GM21723 (cell line): ENCODE data around the gene GRHL1.

Source experiments
- ATAC-seq: cut with Tn5 transposase; IDR thresholded peaks from one replicate; pipeline ENCODE4 v1.9.1; 2021; ENCODE audit warnings: mild to moderate bottlenecking, moderate library complexity; ENCODE audit not compliant: unreplicated experiment

GRHL1 gene

DNA sequence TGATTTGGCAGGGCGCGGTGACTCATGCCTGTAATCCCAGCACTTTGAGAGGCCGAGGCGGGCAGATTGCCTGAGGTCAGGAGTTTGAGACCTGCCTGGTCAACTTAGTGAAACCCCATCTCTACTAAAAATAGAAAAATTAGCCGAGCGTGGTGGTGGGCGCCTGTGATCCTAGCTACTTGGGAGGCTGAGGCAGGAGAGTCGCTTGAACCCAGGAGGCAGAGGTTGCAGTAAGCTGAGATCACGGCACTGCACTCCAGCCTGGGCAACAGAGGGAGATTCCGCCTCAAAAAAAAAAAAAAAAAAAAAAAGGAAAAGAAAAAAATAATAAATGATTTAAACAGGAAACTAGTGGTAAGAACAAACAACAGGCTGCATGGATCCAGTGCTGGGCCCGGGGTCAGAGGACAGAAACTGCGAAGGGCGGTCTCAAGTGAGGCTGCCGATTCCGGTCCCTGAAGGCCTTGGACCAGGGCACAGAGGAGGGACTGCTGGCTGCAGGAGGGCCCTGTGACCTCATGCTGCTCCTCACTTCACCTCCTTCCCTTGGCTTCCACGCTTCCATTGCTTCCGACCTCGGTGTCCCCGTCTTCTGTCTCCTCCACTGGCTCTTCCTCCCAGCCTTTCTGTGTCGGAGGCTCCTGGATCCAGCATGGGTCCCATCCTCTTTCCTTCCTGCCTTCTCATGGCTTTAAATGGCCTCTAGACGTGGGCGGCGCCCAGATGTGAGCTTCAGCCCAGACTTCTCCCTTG is 2.1 kb upstream of the GRHL1 start:
- no peak for ATAC-seq

DNA sequence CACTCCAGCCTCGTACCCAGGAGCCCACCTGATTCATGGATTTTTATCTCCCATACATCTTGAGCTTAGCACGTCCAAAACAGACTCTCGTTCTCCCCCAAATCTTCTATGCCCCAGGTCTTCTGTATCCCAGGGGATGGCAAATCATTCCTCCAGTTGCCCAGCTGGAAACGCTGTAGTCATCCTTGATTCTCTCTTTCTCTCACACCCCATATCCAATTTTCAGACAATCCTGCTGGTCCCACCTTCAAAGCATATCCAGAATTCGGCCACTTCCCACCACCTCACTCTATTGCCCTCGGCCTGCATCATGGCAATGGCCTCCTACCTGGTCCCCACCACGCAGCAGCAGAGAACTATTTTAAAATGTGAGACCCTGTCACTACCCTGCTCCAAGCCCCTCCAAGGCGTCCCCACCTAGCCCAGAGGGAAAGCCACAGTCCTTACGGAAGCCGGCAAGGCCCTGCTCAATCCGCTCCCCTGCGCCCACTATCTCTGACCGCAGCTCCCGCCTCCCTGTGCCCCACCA is 1.4 kb upstream of the GRHL1 start:
- ATAC-seq = no peak

DNA sequence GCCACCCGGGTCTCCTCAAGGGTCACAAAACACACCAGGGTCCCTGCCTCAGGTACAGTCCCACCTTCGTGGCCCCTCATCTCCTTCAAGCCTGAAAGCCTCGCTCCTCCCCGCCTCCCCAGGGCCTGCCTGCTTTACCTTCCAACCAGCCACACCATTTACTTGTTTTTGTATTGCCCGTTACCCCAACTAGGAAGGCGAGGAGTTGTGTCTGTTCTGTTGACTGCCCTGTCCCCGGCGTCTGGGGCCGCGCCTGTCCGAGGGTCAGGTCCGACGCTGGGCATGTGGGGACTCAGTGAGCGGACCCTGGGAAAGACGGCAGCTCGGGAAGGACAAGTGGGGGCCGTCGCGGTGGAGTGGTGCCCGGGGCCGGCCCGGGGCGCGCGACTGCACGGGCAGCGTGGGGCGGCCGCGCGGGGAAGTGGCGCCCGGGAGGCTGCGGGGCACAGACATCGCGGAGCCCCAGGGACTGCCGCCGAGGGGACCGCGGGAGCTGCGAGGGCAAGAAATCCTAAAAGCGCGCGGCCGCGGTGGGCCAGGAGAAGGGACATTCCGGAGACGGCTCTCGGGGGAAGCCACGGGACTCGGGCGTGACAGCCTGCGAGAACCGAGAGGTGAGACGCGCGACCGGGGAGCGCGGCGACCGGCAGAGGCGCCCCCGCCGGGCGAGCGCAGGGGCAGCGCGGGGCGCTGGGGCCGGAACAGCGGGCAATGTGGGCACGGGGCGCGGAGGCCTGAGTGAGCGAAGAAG is 797 bp upstream of the GRHL1 start:
- peak; percentile 40 for ATAC-seq

DNA sequence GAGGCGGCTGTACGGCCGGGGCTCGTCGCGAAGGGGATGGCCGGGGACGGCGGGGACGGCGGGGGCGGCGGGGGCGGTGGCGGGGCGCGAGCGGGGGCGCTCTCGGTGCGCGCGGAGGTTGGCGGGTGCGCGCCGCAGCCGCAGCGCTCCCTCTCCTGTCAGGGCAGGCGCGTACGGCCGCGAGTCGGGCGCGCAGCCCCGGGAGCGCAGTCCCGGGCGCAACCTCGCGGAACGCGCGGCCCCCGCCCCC is 296 bp upstream of the GRHL1 start:
- no peak for ATAC-seq

DNA sequence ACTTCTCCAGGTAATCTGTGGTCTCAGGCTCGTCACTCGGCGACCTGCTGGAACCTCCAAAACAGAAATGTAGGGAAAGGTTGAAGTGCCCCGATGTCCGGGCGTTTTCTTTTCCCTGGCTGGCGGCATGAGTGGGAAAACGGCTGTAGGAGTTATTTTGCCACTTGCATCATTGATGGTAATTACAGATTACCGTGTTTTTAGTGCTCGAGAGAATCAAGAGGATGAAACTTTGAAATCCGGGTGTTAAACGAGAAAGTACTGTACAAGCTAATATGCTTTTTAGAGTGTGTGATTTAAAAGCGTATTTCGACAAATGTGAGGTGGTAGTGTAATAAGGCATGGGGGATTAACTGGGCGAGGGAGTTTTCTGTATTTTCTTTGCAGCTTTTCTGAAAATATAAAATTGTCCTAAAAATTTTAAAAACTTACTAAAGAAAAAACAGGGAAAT is 819 bp downstream of the GRHL1 start:
- no peak for ATAC-seq

DNA sequence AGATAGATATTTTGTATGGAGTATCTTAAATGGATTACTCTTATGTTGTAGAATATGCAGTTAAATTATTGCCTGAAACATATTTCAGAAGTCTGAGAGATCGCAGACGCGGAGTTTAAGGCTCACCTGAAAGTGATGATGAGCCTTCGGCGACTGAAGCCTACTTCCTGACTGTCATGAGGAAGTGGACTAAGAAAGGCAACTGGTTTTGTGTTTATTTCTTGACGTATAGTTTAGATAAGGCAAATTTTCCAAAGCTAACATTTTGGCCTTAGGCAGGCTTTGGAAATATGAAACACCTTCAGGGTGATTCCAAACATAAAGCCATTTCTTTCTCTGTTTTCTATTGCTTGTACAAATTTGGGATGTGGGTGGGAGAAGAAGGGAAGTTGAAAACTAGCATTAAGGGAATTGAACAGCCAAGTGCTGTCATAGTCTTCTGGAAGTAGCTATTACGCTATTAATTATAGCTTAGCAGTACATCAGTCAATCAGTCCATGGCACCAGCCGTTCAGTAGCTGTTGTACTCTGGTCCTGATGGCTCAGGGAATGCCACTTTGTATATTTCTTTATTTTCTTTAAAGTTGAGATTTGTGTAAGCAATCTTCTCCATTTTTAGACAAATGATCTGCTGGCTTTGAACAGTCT is 1.5 kb downstream of the GRHL1 start:
- ATAC-seq = no peak

DNA sequence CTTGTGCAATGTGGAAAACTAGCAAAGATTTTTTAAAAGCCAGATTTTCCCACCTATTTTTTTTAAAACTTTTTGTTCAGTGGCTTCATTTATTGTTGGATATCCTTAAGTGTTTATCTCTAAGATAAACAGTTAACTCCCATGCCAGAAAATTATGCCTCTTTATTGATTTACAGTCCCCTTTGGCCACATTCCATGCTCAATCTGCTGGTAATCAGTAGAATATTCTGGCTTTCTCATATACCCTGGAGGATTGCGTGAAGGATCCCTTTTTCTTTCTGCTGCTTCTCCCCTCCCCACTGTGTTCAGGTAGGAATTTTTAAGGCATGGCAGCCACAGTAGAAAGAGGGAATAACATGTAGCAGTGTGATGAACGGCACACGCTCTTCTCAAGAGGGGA is 2.6 kb downstream of the GRHL1 start:
- no peak for ATAC-seq

DNA sequence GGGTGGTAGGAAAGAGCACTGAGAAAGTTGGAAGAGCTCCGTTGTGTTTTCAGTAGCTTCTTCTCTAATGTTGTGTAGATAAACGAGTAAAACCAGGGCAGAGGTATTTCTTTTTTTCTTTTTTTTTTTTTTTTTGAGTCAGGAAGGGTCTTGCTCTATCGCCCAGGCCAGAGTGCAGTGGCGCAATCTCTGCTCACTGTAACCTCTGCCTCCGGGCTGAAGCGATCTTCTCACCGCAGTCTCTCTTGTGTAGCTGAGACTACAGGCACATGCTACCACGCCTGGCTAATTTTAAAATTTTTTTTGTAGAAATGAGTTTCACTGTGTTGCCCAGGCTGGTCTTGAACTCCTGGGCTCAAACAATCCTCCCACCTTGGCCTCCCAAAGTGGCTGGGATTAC is 6.6 kb downstream of the GRHL1 start:
- no peak for ATAC-seq

DNA sequence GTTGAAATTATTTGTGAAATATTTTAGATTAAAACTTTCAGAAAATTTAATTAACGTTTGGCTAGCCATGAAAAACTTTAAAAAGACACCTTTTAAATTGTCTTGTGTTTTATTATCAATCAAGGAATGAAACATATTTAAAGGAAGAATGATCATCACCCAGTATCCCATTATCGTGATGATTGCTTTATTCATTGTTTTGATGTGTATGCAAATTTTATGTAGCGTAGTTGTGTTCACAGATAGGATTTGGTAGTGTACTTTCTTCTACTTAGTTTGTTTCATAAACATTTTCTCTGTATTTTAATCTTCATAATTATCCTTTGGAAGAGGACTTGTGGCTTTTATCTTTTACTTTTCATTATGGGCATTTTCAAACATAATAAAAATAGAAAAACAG is 7.8 kb downstream of the GRHL1 start:
- no peak for ATAC-seq

DNA sequence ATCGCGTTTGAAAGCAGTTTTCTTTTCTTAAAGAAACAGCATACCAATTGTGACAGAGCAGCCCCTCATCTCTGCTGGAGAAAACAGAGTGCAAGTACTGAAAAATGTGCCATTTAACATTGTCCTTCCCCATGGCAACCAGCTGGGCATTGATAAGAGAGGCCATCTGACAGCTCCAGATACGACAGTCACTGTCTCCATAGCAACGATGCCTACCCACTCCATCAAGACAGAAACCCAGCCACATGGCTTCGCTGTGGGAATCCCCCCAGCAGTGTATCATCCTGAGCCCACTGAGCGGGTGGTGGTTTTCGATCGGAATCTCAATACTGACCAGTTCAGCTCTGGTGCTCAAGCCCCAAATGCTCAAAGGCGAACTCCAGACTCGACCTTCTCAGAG is 9.5 kb downstream of the GRHL1 start:
- ATAC-seq = no peak

DNA sequence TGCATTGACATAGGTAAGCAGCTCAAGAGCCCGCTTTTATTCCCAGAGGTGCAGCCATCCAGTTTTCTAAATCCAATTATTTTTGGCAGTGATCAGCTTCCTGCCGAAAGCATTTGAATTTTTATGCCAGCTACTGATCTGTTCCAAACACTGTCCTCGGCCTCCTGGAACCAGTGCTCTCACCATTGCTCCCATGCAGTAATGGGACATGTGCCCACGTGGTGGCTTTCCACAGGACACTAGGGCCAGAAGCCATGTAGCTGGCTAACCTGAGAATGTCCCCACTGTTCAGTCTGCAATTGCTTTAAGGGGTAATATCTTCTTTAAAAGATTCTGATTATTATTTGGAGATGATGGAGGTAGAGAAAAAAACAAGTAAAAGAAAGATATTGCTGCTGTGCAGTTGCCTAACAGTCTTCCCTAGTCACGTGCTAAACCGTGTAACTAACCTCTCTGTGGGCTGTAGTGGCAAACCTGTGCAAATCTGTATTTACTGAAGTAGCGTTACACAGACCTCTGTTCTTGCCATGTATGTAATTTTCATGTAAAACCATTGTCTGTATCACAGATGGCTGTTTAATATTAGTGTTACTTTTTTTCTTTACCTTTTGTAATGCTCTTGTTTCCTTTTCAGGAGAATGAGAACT is 13.0 kb downstream of the GRHL1 start:
- no peak for ATAC-seq

DNA sequence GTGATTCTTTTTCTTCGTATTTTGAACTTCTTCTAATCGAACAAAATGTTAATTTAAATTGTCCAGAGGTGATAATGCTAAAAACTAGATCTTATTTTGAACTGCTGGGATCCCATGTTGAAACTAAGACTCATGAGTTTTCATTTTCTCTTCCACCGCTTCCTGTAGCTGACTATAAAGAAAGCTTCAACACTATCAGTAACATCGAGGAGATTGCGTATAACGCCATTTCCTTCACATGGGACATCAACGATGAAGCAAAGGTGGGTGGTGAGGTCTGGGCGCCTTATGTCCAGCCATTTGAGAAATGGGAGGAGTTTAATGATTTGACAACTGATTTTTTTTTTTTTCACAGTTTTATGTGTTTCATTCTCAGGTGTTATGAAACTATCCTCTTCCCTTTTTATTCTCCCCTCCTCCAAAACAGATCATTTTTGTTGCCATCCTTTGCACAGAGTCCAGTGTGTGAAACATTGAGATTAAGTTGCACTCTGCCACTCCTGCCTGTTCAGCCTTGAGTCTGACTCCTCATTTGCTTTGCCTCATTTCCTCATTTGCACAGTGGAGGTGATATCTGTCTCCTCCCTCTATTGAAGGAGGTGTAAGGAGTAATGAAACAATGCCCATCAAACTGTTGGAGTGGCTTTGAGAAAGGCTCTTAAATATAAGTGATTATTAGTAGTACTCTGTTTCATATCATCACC is 13.8 kb downstream of the GRHL1 start:
- no peak for ATAC-seq

DNA sequence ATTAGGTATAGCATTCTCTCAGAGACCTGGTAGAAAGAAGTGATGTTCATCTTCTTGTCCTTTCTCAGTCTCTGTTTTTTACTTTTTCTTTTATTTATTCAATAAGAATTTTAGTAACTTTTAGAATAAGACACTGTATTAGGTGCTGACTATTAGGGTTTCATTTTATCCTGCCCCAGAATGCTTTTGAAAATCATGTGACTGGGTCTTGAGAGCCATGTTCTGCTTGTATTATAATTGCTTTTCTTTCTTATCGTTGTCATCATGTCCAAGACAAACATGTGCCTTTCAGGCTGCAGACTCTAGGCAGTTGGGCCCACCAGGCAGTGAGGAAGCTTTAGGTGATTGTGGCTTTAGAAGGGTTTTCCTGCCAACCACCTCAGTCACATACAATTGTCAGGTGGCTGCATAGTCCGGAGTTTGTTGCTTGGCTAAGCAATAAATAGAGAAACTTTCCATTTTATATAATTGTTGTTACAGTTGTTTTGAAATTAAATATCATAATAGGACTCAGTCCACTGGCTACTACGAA is 15.1 kb downstream of the GRHL1 start:
- ATAC-seq = no peak

DNA sequence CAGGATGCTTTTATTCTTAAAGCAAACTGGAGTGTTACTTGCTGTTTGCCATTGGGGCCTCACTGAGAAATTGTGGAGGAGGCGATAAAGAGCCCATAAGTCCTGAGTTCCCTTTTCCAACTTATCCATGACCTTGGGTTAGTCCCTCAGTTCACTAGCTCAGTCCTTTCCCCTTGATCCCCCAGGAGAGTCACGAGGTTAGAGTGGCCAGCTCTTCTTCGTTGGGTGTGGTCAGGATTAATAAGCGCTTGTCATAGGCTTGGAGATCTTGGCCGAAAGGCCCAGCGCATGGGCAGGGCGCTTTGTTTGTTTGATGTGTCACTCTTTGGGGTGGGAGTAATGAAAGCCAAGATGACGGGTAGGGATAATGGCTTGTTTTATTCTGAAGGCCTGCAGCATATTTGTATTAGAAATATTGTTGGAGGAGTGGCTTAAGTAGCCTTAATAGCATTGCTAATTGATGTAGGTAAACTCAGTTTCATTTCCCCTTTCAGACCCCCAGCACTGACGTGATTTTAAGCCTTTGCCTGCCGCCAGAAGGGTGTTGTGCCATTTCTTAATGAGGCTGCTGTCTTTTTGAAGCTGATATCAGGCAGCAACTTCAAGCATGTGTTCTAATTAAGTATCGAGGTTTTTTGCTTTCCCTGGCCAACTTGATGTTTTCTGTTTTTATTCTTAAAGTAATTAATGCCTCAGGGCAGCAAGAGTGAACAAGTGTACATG is 15.7 kb downstream of the GRHL1 start:
- no peak for ATAC-seq

DNA sequence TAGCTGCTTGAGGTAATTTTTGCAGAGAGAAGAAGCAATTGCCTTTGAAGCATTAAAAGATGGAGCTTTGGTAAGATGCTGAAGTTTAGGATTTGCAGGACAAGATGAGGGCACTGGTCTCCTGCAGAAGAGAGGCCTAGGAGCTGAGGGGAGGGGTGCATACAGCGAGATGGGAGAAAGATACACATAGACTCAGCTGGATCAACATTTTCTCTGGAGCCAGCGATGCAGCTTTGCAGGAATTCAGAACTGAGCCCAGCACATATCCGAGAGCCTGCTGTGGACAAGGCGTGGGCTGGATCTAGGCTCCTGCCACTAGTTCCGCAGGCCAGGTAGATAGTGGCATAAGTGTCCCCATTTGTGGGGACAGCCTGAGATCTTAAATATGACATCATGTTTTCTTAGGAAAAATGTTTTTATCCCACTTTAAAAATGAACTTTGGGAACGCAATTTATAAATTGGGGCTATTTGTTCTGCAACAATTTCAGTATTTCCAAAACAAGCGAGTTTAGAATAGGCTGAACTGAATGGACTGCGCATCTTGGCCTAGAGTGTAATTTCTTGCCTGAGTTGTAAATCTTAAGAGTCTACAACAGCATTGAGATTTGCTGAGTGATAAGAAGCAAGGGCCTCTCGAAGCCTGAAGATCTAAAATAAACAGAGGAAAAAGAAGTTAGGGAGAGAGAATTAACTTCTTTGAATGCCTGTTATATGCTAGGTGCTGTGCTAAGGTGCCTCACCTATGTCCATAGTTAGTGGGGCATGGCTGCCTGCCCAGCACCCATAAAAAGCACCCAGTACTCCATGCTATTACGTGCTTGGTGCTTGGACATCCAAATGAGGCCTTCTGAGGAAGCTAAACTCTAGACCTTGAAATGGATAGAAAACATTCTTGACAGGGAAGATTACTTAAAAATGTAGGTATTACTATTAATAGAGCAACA is 17.3 kb downstream of the GRHL1 start:
- no peak for ATAC-seq

DNA sequence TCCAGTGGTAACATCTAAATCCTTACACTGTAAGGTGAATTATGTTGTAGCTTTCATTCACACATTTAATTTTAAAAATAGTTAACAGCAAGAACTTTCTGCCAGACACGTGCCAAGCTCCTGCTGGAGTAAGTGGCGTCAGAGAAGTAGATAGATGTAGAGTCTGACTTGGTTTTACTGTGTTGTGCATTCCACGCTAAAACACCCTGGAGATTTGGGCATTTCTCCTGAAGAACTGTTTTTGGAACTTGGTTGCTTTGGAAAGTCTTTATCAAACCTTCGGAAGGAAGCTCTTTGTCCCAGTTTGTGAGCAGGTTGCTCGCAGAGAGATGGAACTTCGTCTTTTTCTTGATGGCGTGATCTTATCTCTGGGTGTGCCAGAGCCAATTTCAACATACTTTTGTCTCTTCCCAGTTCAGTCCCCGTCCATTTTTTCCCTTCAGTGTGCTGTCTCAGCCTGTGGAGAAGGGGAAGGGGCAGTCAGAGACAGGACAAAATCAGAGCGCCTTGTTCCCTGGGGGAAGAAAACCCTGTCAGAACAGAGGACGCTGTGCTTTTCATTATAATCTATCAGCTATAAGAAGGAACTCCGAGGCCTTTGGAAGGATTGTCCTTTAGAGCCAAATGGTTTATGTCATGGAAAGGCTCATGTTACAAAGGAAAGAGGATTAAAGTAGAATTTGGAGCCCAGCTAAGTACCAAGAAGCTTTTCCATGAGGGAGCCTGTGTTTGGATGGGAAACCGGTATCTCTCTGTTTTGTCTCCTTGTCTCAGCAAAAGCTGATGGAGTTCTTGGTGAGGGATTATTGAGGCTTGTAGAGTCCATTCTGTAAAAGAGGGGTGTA is 18.9 kb downstream of the GRHL1 start:
- ATAC-seq = no peak

DNA sequence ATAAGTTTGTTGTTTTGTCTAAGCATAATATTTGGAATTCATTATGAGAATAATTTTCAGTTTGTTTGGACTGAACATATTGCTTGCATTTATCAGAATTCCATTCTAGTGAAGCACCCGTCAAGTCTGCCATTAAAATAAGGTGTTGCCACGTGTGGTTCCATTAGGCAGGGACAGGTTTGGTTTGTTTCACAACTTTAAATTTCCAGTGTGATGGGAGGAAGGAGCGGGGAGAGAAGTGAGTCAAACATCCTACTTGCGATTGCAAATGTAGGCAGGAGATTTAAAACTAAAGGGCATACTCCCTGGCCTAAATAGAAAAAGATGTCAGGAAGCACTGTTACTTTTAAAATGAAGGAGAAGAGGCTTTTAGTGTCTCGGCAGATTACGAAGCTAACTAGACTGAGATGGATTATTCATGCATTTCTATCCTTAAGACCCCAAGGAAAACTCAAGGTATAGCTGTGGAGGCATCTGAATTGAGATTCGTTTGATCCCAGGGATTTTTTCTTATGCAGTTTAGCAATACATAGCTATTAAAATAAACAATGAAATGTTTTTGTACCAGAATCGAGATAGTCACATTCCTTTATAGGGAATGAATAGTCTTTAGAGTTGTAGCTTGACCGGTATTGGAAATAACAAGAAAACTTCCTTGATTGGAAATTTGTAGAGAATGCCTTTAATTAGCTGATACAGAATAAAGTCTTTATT is 19.8 kb downstream of the GRHL1 start:
- no peak for ATAC-seq
